ENCODE measurements around the gene TEKTIP1. TPM values are rescaled to one million over a fixed set of nuclear protein-coding genes. Genes with fewer than 3 reads are reported as not detected.

TEKTIP1 gene
- total and polyA plus RNA-seq, 7 donors, result 1.4 to 1.5 TPM; not detected in 5

GRCh38 chr19:3493651-3494050 is 45.3 kb upstream of the TEKTIP1 start:
- Histone ChIP-seq H3K4me1 (peaks cover 0 to 3% (median 0%) of the 10 kb centered on the region in 4 donors), H3K27ac (no peak overlapping the region), H3K4me3 (no peak overlapping the region), H3K27me3 (no peaks in the 10 kb centered on the region), H3K36me3 (peaks cover 15 to 69% (median 36%) of the 10 kb centered on the region in 4 donors), H3K9me3 (no peaks in the 10 kb centered on the region)
- no peak for DNase-seq
- intact Hi-C loops (cut with DNase I), result no loop called here
- TF ChIP-seq POLR2AphosphoS5 (IDR thresholded peaks at IDR 0.05), result no peak
- WGBS, 2 donors, result 96% methylated on average over 14 of the region's 14 CpGs

GRCh38 chr19:3494051-3494450 is 44.9 kb upstream of the TEKTIP1 start:
- TF ChIP-seq EP300 (IDR thresholded peaks at IDR 0.05), result no peak
- TF ChIP-seq, protein P1, sequence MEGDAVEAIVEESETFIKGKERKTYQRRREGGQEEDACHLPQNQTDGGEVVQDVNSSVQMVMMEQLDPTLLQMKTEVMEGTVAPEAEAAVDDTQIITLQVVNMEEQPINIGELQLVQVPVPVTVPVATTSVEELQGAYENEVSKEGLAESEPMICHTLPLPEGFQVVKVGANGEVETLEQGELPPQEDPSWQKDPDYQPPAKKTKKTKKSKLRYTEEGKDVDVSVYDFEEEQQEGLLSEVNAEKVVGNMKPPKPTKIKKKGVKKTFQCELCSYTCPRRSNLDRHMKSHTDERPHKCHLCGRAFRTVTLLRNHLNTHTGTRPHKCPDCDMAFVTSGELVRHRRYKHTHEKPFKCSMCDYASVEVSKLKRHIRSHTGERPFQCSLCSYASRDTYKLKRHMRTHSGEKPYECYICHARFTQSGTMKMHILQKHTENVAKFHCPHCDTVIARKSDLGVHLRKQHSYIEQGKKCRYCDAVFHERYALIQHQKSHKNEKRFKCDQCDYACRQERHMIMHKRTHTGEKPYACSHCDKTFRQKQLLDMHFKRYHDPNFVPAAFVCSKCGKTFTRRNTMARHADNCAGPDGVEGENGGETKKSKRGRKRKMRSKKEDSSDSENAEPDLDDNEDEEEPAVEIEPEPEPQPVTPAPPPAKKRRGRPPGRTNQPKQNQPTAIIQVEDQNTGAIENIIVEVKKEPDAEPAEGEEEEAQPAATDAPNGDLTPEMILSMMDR (IDR thresholded peaks at IDR 0.05), result no peak
- no peak for TF ChIP-seq POLR2A (IDR thresholded peaks at IDR 0.05)
- no peak for TF ChIP-seq POLR2AphosphoS5 (IDR thresholded peaks at IDR 0.05)
- intact Hi-C loops (cut with DNase I), result no loop called here
- no peaks in the 10 kb centered on the region for H3K27me3 ChIP-seq
- H3K4me3 ChIP-seq, result no peak overlapping the region
- WGBS, 2 donors, result 86 to 88% methylated on average over 15 of the region's 15 CpGs
- H3K36me3 ChIP-seq, result peaks cover 15 to 69% (median 36%) of the 10 kb centered on the region in 4 donors
- no peak overlapping the region for H3K27ac ChIP-seq
- no peaks in the 10 kb centered on the region for H3K9me3 ChIP-seq
- H3K4me1 ChIP-seq, result peaks cover 0 to 7% (median under 1%) of the 10 kb centered on the region in 4 donors
- no peak for DNase-seq

DNA sequence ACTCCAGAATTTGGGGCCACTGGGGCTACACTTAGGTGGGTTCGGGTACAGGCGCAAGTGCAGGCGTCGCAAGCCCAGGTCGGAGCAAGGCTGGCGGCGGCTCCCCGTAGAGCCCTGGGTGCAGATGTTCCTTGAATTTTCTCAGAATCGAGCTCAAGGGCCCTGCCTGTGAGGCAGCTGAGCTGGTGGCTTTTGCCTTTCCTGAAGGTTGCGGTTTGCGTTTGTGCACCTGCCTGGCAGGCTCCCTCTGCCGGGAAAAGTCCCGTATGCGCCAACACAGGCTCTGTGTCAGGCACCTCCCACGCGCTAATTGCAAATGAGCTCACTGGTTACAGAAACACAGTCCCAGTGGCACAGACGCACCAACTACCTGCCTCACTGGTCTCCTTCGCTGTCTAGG is 44.4 kb upstream of the TEKTIP1 start:
- peaks cover 0 to 13% (median 5%) of the 10 kb centered on the region in 4 donors for H3K4me1 ChIP-seq
- TF ChIP-seq, protein P1 (IDR thresholded peaks at IDR 0.05), result no peak
- TF ChIP-seq EP300 (IDR thresholded peaks at IDR 0.05) (no peak), POLR2AphosphoS5 (IDR thresholded peaks at IDR 0.05) (no peak), POLR2A (IDR thresholded peaks at IDR 0.05) (no peak)
- no peaks in the 10 kb centered on the region for H3K27me3 ChIP-seq
- WGBS, 2 donors, result 89 to 90% methylated on average over 18 of the region's 18 CpGs
- no peak overlapping the region for H3K27ac ChIP-seq
- H3K36me3 ChIP-seq, result peaks cover 15 to 69% (median 36%) of the 10 kb centered on the region in 4 donors
- no peak overlapping the region for H3K4me3 ChIP-seq
- H3K9me3 ChIP-seq, result no peaks in the 10 kb centered on the region
- DNase-seq, result no peak
- intact Hi-C loops (cut with DNase I), result no loop called here

DNA sequence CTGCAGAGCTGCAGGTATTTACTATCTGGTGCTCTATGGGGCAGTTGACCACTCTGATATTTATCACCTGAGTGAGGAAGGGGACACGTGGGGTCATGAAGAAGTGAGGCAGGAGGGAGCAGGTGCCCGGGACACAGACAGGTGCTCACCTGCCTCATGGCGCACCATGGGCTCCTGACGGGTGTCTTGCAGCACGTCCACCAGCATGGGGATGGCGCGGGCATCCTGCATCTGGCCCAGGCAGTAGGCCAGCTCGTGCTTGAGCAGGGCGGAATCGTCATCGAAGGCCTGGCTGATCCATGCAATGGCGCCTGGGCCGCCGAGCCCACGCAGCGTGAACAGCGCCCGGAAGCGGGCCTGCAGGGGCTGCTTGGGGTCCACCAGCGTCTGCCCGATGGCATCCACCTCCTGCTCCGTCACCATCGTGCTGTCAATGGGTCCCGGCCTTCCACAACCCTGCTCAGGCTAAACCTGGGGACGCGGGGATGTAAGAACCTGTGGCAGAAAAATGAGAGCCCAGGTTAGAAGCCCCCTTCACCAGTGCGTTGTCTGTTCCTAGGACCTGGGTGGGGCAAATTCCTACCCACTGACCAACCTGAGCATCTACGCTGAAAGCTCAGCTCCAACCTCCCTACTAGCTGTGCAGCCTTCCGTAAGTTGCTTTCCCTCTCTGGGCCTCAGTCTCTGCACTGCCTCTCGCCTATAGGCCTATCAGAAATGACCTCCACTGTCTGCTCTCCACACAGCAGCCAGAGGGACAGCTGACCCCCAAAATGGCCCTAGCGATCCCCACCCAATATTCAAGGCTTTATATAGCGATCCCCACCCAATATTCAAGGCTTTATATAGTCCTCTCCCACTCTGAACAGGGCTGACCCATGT is 42.3 kb upstream of the TEKTIP1 start:
- intact Hi-C loops (cut with DNase I), result no loop called here
- TF ChIP-seq, protein P1 (IDR thresholded peaks at IDR 0.05), result no peak
- no peak for TF ChIP-seq EP300 (IDR thresholded peaks at IDR 0.05)
- TF ChIP-seq POLR2AphosphoS5 (IDR thresholded peaks at IDR 0.05), result no peak
- TF ChIP-seq POLR2A (IDR thresholded peaks at IDR 0.05), result no peak
- no peak overlapping the region for H3K27ac ChIP-seq
- WGBS, 2 donors, result 96% methylated on average over 32 of the region's 32 CpGs
- H3K27me3 ChIP-seq, result no peaks in the 10 kb centered on the region
- H3K4me1 ChIP-seq, result peaks cover 0 to 18% (median 11%) of the 10 kb centered on the region in 4 donors
- H3K36me3 ChIP-seq, result peaks cover 15 to 56% (median 31%) of the 10 kb centered on the region in 4 donors
- H3K4me3 ChIP-seq, result no peak overlapping the region
- no peak for DNase-seq
- no peaks in the 10 kb centered on the region for H3K9me3 ChIP-seq

DNA sequence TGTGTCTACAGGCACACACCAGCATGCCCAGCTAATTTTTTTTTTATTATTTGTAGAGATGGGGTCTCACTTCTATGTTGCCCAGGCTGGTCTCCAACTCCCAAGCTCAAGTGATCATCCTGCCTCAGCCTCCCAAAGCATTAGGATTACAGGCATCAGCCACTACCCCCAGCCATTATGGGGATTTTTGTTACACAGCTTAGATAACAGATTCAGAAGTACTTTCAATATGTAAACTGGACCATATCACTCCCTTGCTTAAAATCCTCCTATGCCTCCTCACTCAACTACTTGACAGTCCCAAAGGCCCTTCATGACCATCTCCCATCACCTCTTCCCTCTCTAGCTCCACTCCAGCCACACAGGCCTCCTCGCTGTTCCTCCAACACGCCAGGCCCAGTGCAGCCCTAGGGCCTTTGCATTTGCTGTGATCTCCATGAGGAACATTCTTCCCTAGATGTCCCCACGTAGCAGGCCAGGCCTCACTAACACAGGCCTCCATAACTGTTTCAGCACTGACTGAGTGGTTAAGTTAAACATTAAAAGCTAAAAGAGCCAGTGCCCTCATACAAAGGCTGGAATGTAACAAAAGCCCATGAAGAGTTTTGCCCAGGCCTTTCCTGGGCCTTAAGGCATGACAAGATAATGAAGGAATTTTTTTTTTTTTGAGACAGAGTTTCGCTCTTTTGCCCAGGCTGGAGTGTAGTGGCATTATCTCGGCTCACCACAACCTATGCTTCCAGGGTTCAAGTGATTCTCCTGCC is 41.0 kb upstream of the TEKTIP1 start:
- 97 to 98% methylated on average over 5 of the region's 5 CpGs for WGBS, 2 donors
- Histone ChIP-seq H3K27me3 (no peaks in the 10 kb centered on the region), H3K36me3 (peaks cover 15 to 43% (median 24%) of the 10 kb centered on the region in 4 donors), H3K4me3 (no peak overlapping the region), H3K27ac (no peak overlapping the region), H3K4me1 (peaks cover 0 to 18% (median 11%) of the 10 kb centered on the region in 4 donors), H3K9me3 (no peaks in the 10 kb centered on the region)
- TF ChIP-seq POLR2A (IDR thresholded peaks at IDR 0.05) (no peak), POLR2AphosphoS5 (IDR thresholded peaks at IDR 0.05) (no peak), EP300 (IDR thresholded peaks at IDR 0.05) (no peak)
- TF ChIP-seq, protein P1 (IDR thresholded peaks at IDR 0.05), result no peak
- no peak for DNase-seq
- intact Hi-C loops (cut with DNase I), result no loop called here
